GM21381 (cell line): ENCODE data around the gene MAGEA2B.
"Not testable (repeated sequence)": the region's sequence is repeated elsewhere in the genome, so short reads cannot be mapped to it uniquely, and the experiment has no call there.

Experiments used
- ATAC-seq: cut with Tn5 transposase; IDR thresholded peaks from one replicate; pipeline ENCODE4 v1.9.1; 2021; ENCODE audit warnings: mild to moderate bottlenecking, moderate library complexity; ENCODE audit not compliant: unreplicated experiment

MAGEA2B gene

GRCh38 chrX:152713815-152714787 lies at the start of gene MAGEA2B:
Gene MAGEA2B, plus strand, starts transcription at chrX:152714628. Its CDS starts 2,479 bp downstream, at chrX:152717107.
- not testable (repeated sequence) for ATAC-seq

GRCh38 chrX:152674135-152674534 lies 40.3 kb upstream of the MAGEA2B start:
- no peak for ATAC-seq

- not testable (repeated sequence) for ATAC-seq
These were observed 39.8 kb upstream of the MAGEA2B start for GRCh38 chrX:152674652-152675051.

GRCh38 chrX:152681012-152681411 lies 33.4 kb upstream of the MAGEA2B start:
- ATAC-seq = not testable (repeated sequence)

GRCh38 chrX:152697952-152698931 lies 16.2 kb upstream of the MAGEA2B start, which contains the start of gene MAGEA3:
Gene MAGEA3, plus strand, starts transcription at chrX:152698794. Its CDS starts 2,039 bp downstream, at chrX:152700833.
- ATAC-seq = not testable (repeated sequence)

- ATAC-seq = not testable (repeated sequence)
These were observed 14.0 kb upstream of the MAGEA2B start for GRCh38 chrX:152700390-152700789.

GRCh38 chrX:152706500-152706899 lies 7.9 kb upstream of the MAGEA2B start:
- not testable (repeated sequence) for ATAC-seq

GRCh38 chrX:152709173-152709572 lies 5.3 kb upstream of the MAGEA2B start, which contains the start of gene CSAG2:
Gene CSAG2, minus strand, starts transcription at chrX:152709273. Its CDS starts 161 bp downstream, at chrX:152709112.
- ATAC-seq = not testable (repeated sequence)

- not testable (repeated sequence) for ATAC-seq
These were observed 1.2 kb upstream of the MAGEA2B start for GRCh38 chrX:152713195-152713594.

GRCh38 chrX:152725409-152725808 lies 11.0 kb downstream of the MAGEA2B start:
- no peak for ATAC-seq

GRCh38 chrX:152733261-152733975 lies 19.0 kb downstream of the MAGEA2B start, which contains the start of the genes CSAG1 and MAGEA12:
Gene CSAG1, minus strand, starts transcription at chrX:152733721. Its CDS starts 1,261 bp downstream, at chrX:152732460.
Gene MAGEA12, plus strand, starts transcription at chrX:152733757. Its CDS starts 2,405 bp downstream, at chrX:152736162.
- no peak for ATAC-seq

- not testable (repeated sequence) for ATAC-seq
These were observed 19.9 kb downstream of the MAGEA2B start for GRCh38 chrX:152734143-152734858.

- no peak for ATAC-seq
These were observed 20.7 kb downstream of the MAGEA2B start for GRCh38 chrX:152735101-152735500.

GRCh38 chrX:152735860-152736511 lies 21.6 kb downstream of the MAGEA2B start:
- ATAC-seq = no peak

- not testable (repeated sequence) for ATAC-seq
These were observed 22.1 kb downstream of the MAGEA2B start for GRCh38 chrX:152736528-152736927.

- no peak for ATAC-seq
These were observed 24.1 kb downstream of the MAGEA2B start for GRCh38 chrX:152738560-152738959.

GRCh38 chrX:152753686-152754650 lies 39.5 kb downstream of the MAGEA2B start, which contains the start of gene MAGEA2:
Gene MAGEA2, minus strand, starts transcription at chrX:152753842. Its CDS starts 2,479 bp downstream, at chrX:152751363.
- not testable (repeated sequence) for ATAC-seq
